DMS153 treated with DMSO at 0.1 percent for 48 hours (cell line): ENCODE measurements around the gene SLC37A3.

Experiments used
- DNase-seq: peaks from one replicate; lab custom pipeline; 2025; ENCODE audit not compliant: unreplicated experiment; lab: John Stamatoyannopoulos, UW

The SLC37A3 gene

GRCh38 chr7:140402178-140402835 is 4.0 kb upstream of the SLC37A3 start:
- DNase-seq = no peak

- DNase-seq = no peak
Observed at GRCh38 chr7:140400381-140400780, 2.1 kb upstream of the SLC37A3 start.

- DNase-seq = no peak
Observed at GRCh38 chr7:140398821-140399220, 491 bp upstream of the SLC37A3 start.

- DNase-seq = no peak
Observed at GRCh38 chr7:140393756-140394306, 4.5 kb downstream of the SLC37A3 start.

GRCh38 chr7:140391634-140392033 is 6.7 kb downstream of the SLC37A3 start:
- no peak for DNase-seq

GRCh38 chr7:140390466-140391190 is 7.7 kb downstream of the SLC37A3 start:
- no peak for DNase-seq

- no peak for DNase-seq
Observed at GRCh38 chr7:140390034-140390433, 8.3 kb downstream of the SLC37A3 start.

GRCh38 chr7:140389445-140389844 is 8.9 kb downstream of the SLC37A3 start:
- DNase-seq = no peak

- no peak for DNase-seq
Observed at GRCh38 chr7:140384894-140385545, 13.3 kb downstream of the SLC37A3 start.

- no peak for DNase-seq
Observed at GRCh38 chr7:140383954-140384713, 14.2 kb downstream of the SLC37A3 start.

GRCh38 chr7:140375892-140376730 is 22.2 kb downstream of the SLC37A3 start:
- no peak for DNase-seq

- DNase-seq = no peak
Observed at GRCh38 chr7:140375323-140375722, 23.0 kb downstream of the SLC37A3 start.

GRCh38 chr7:140369294-140369693 is 29.0 kb downstream of the SLC37A3 start:
- DNase-seq = no peak

GRCh38 chr7:140367528-140367927 is 30.8 kb downstream of the SLC37A3 start:
- no peak for DNase-seq

- DNase-seq = peak; percentile 39
Observed at GRCh38 chr7:140364819-140365218, 33.5 kb downstream of the SLC37A3 start.

GRCh38 chr7:140360697-140361229 is 37.6 kb downstream of the SLC37A3 start:
- no peak for DNase-seq

- DNase-seq = no peak
Observed at GRCh38 chr7:140358412-140359051, 39.8 kb downstream of the SLC37A3 start.

GRCh38 chr7:140358024-140358411 is 40.3 kb downstream of the SLC37A3 start:
- DNase-seq = no peak

GRCh38 chr7:140350056-140350455 is 48.3 kb downstream of the SLC37A3 start:
- no peak for DNase-seq
